ENCODE measurements around the gene ZNF543.

Gene ZNF543

DNA sequence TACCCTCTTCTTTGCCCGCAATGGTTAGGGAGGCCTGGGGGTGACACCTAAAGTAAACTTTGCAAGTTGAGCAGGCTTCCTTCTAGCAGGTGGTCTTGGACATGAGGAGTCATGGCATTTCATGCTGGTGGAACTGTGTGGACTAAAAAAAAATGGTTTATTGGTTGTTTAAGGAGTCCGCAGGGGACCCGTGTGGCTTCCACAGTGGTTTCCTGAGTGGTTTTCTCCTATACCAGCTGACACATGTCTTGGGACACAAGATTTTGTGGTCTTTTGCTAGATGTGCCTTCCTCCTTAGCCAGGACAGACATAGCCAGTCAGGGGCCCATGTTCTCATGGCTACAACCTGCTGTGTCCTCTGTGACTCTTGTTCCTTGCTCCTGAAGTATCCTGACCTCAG is 1.5 kb downstream of the ZNF543 start:
- Histone ChIP-seq H3K9me2 (replicated peaks; ENCODE audit: control insufficient read depth, low read length) (no peaks in the 10 kb centered on the region), H3K4me2 (ENCODE audit: low read length) (no peak overlapping the region), H3K79me2 (ENCODE audit: control insufficient read depth, low read length) (no peaks in the 10 kb centered on the region), H3K36me3 (ENCODE audit: control insufficient read depth, low read length) (no peaks in the 10 kb centered on the region), H3F3A (ENCODE audit: control insufficient read depth, insufficient read depth) (no peaks in the 10 kb centered on the region), H3K27me3 (ENCODE audit: control insufficient read depth, low read length) (no peaks in the 10 kb centered on the region), H3K27ac (ENCODE audit: low read depth, low read length) (no peak overlapping the region), H3K9me3 (ENCODE audit: control insufficient read depth, insufficient read depth, low read length) (peaks cover 32% of the 10 kb centered on the region), H4K20me1 (ENCODE audit: control insufficient read depth, insufficient read depth, low read depth, low read length) (no peaks in the 10 kb centered on the region), H3K4me3 (ENCODE audit: low read length) (no peak overlapping the region), H3K4me1 (ENCODE audit: control insufficient read depth, low read length) (peaks cover 14% of the 10 kb centered on the region)
- no peak for TF ChIP-seq EZH2phosphoT487 (IDR thresholded peaks at IDR 0.05; ENCODE audit: borderline replicate concordance, low read length)
- TF ChIP-seq, protein P1, sequence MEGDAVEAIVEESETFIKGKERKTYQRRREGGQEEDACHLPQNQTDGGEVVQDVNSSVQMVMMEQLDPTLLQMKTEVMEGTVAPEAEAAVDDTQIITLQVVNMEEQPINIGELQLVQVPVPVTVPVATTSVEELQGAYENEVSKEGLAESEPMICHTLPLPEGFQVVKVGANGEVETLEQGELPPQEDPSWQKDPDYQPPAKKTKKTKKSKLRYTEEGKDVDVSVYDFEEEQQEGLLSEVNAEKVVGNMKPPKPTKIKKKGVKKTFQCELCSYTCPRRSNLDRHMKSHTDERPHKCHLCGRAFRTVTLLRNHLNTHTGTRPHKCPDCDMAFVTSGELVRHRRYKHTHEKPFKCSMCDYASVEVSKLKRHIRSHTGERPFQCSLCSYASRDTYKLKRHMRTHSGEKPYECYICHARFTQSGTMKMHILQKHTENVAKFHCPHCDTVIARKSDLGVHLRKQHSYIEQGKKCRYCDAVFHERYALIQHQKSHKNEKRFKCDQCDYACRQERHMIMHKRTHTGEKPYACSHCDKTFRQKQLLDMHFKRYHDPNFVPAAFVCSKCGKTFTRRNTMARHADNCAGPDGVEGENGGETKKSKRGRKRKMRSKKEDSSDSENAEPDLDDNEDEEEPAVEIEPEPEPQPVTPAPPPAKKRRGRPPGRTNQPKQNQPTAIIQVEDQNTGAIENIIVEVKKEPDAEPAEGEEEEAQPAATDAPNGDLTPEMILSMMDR (IDR thresholded peaks at IDR 0.05; ENCODE audit: low read depth, low read length, poor library complexity, severe bottlenecking): no peak

DNA sequence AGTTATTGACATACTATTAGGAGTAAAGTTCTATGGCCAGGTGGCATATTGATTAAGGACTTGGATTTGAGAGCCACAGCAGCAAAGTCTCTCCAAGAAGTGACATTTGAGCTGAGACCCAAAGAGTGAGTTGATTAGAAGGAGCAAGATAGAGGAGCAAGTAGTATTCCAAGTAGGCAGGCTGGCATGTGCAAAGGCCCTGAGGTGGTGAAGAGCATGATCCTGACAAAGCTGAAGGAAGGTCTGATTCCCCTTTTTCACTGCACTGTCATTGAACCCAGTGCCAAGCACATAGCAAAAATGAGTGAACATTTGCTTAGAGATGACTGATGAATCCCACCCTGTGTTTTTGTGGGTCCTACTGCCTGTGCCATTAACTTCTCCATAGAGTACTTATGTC is 4.7 kb downstream of the ZNF543 start:
- no peak for TF ChIP-seq EZH2phosphoT487 (IDR thresholded peaks at IDR 0.05; ENCODE audit: borderline replicate concordance, low read length)
- TF ChIP-seq, protein P1 (IDR thresholded peaks at IDR 0.05; ENCODE audit: low read depth, low read length, poor library complexity, severe bottlenecking): no peak
- H3K27me3 ChIP-seq (ENCODE audit: control insufficient read depth, low read length): no peaks in the 10 kb centered on the region
- H3K36me3 ChIP-seq (ENCODE audit: control insufficient read depth, low read length): peaks cover 6% of the 10 kb centered on the region; the same call in 1 of the 2 replicates
- H4K20me1 ChIP-seq (ENCODE audit: control insufficient read depth, insufficient read depth, low read depth, low read length): no peaks in the 10 kb centered on the region
- H3K4me1 ChIP-seq (ENCODE audit: control insufficient read depth, low read length): peaks cover 11% of the 10 kb centered on the region
- no peaks in the 10 kb centered on the region for H3F3A ChIP-seq (ENCODE audit: control insufficient read depth, insufficient read depth)
- no peak overlapping the region for H3K4me2 ChIP-seq (ENCODE audit: low read length)
- H3K4me3 ChIP-seq (ENCODE audit: low read length): no peak overlapping the region
- H3K9me2 ChIP-seq (replicated peaks; ENCODE audit: control insufficient read depth, low read length): no peaks in the 10 kb centered on the region
- no peak overlapping the region for H3K27ac ChIP-seq (ENCODE audit: low read depth, low read length)
- peaks cover 28% of the 10 kb centered on the region for H3K9me3 ChIP-seq (ENCODE audit: control insufficient read depth, insufficient read depth, low read length)
- H3K79me2 ChIP-seq (ENCODE audit: control insufficient read depth, low read length): no peaks in the 10 kb centered on the region

DNA sequence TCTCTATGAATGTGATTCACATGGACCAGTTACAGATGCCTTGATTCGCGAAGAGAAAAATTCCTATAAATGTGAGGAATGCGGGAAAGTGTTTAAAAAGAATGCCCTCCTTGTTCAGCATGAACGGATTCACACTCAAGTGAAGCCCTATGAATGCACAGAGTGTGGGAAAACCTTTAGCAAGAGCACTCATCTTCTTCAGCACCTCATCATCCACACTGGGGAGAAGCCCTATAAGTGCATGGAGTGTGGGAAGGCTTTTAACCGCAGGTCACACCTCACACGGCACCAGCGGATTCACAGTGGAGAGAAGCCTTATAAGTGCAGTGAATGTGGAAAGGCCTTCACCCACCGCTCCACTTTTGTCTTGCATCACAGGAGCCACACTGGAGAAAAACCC is 7.7 kb downstream of the ZNF543 start:
- Histone ChIP-seq H3K9me2 (replicated peaks; ENCODE audit: control insufficient read depth, low read length) (no peaks in the 10 kb centered on the region), H3K4me1 (ENCODE audit: control insufficient read depth, low read length) (no peaks in the 10 kb centered on the region), H3F3A (ENCODE audit: control insufficient read depth, insufficient read depth) (no peaks in the 10 kb centered on the region), H3K9me3 (ENCODE audit: control insufficient read depth, insufficient read depth, low read length) (peaks cover 7% of the 10 kb centered on the region; the same call in 1 of the 2 replicates), H4K20me1 (ENCODE audit: control insufficient read depth, insufficient read depth, low read depth, low read length) (no peaks in the 10 kb centered on the region), H3K4me2 (ENCODE audit: low read length) (no peak overlapping the region), H3K27me3 (ENCODE audit: control insufficient read depth, low read length) (no peaks in the 10 kb centered on the region), H3K4me3 (ENCODE audit: low read length) (no peak overlapping the region), H3K27ac (ENCODE audit: low read depth, low read length) (no peak overlapping the region), H3K79me2 (ENCODE audit: control insufficient read depth, low read length) (no peaks in the 10 kb centered on the region), H3K36me3 (ENCODE audit: control insufficient read depth, low read length) (peaks cover 6% of the 10 kb centered on the region; the same call in 1 of the 2 replicates)
- TF ChIP-seq EZH2phosphoT487 (IDR thresholded peaks at IDR 0.05; ENCODE audit: borderline replicate concordance, low read length): no peak
- TF ChIP-seq, protein P1 (IDR thresholded peaks at IDR 0.05; ENCODE audit: low read depth, low read length, poor library complexity, severe bottlenecking): no peak

Data from DOHH2 (cell line).